ENCODE measurements around the gene ZNF281. TPM values are rescaled to one million over a fixed set of nuclear protein-coding genes. Genes with fewer than 3 reads are reported as not detected.

The ZNF281 gene
- total RNA-seq, 1 experiment from 2014 or later: 47.7 TPM

DNA sequence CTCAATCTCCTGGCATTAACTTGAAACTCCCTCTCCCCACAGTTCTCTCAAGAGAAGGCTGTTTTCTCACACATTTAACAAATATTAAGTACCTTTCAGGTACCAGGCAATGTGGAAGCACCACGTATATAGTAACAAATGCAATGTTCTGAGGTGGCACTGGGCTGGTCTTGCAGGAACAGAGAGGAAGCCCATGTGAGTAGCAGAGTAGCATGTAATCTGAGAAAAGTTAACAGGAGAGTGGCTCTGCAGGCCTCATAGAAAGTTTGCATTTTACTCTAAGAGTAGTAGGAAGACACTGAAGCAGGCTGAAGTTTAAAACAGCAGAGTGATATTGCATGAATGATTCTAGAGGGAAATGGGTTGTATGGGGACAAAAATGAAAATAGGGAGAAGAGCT lies 21.0 kb downstream of the ZNF281 start (continued):
- TF ChIP-seq HMGXB4 (CRISPR knock-in tag; IDR thresholded peaks at IDR 0.05) (no peak), CREM (CRISPR knock-in tag; IDR thresholded peaks at IDR 0.05) (no peak), ZNF671 (CRISPR knock-in tag; IDR thresholded peaks at IDR 0.05) (no peak)
- TF ChIP-seq, protein P1, sequence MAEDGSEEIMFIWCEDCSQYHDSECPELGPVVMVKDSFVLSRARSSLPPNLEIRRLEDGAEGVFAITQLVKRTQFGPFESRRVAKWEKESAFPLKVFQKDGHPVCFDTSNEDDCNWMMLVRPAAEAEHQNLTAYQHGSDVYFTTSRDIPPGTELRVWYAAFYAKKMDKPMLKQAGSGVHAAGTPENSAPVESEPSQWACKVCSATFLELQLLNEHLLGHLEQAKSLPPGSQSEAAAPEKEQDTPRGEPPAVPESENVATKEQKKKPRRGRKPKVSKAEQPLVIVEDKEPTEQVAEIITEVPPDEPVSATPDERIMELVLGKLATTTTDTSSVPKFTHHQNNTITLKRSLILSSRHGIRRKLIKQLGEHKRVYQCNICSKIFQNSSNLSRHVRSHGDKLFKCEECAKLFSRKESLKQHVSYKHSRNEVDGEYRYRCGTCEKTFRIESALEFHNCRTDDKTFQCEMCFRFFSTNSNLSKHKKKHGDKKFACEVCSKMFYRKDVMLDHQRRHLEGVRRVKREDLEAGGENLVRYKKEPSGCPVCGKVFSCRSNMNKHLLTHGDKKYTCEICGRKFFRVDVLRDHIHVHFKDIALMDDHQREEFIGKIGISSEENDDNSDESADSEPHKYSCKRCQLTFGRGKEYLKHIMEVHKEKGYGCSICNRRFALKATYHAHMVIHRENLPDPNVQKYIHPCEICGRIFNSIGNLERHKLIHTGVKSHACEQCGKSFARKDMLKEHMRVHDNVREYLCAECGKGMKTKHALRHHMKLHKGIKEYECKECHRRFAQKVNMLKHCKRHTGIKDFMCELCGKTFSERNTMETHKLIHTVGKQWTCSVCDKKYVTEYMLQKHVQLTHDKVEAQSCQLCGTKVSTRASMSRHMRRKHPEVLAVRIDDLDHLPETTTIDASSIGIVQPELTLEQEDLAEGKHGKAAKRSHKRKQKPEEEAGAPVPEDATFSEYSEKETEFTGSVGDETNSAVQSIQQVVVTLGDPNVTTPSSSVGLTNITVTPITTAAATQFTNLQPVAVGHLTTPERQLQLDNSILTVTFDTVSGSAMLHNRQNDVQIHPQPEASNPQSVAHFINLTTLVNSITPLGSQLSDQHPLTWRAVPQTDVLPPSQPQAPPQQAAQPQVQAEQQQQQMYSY (CRISPR knock-in tag; IDR thresholded peaks at IDR 0.05): no peak

DNA sequence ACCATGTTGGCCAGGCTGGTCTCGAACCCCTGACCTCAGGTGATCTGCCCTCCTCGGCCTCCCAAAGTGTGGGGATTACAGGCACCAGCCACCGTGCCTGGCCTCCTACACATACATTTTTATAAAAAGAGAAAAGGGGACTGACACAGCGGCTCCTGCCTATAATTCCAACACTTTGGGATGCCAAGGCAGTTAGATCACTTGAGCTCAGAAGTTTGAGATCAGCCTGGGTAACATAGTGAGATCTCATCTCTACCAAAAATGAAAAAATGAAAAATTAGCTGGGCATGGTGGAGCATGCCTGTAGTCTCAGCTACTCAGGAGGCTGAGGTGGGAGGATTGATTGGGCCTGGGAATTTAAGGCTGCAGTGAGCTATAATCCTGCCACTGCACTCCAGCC lies 23.4 kb downstream of the ZNF281 start:
- H3K27me3 Mint-ChIP-seq (ENCODE audit: low read depth): no peaks in the 10 kb centered on the region
- H3K9me3 Mint-ChIP-seq: no peaks in the 10 kb centered on the region
- H3K36me3 Mint-ChIP-seq: no peaks in the 10 kb centered on the region; the same call in 1 of the 2 replicates
- ATAC-seq (no peak), DNase-seq (ENCODE audit: low spot score) (no peak)
- H3K27ac Mint-ChIP-seq: no peak overlapping the region
- H3K4me3 Mint-ChIP-seq: no peak overlapping the region
- POLR2A ChIA-PET: interaction anchor here (0.7 kb wide), 2 partner anchors 21 to 288 kb away, joined by 4 to 11 read pairs; no protein-coding TSS in a partner anchor
- CTCF ChIA-PET: interaction anchor here (0.6 kb wide), 2 partner anchors 14 to 145 kb away, joined by 5 read pairs; no protein-coding TSS in a partner anchor
- peaks cover 12% of the 10 kb centered on the region; the same call in 1 of the 2 replicates for H3K4me1 Mint-ChIP-seq
- TF ChIP-seq SP1 (CRISPR knock-in tag; conservative IDR thresholded peaks at IDR 0.05): no peak
- TF ChIP-seq GTF2I (CRISPR knock-in tag; conservative IDR thresholded peaks at IDR 0.05): no peak
- no peak for TF ChIP-seq CREM (CRISPR knock-in tag; IDR thresholded peaks at IDR 0.05)
- no peak for TF ChIP-seq NFYB (CRISPR knock-in tag; conservative IDR thresholded peaks at IDR 0.05; ENCODE audit: low read depth)
- TF ChIP-seq, protein P1 (CRISPR knock-in tag; IDR thresholded peaks at IDR 0.05): no peak
- TF ChIP-seq, protein P2, sequence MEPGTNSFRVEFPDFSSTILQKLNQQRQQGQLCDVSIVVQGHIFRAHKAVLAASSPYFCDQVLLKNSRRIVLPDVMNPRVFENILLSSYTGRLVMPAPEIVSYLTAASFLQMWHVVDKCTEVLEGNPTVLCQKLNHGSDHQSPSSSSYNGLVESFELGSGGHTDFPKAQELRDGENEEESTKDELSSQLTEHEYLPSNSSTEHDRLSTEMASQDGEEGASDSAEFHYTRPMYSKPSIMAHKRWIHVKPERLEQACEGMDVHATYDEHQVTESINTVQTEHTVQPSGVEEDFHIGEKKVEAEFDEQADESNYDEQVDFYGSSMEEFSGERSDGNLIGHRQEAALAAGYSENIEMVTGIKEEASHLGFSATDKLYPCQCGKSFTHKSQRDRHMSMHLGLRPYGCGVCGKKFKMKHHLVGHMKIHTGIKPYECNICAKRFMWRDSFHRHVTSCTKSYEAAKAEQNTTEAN (CRISPR knock-in tag; IDR thresholded peaks at IDR 0.05): no peak
- TF ChIP-seq, protein P3, sequence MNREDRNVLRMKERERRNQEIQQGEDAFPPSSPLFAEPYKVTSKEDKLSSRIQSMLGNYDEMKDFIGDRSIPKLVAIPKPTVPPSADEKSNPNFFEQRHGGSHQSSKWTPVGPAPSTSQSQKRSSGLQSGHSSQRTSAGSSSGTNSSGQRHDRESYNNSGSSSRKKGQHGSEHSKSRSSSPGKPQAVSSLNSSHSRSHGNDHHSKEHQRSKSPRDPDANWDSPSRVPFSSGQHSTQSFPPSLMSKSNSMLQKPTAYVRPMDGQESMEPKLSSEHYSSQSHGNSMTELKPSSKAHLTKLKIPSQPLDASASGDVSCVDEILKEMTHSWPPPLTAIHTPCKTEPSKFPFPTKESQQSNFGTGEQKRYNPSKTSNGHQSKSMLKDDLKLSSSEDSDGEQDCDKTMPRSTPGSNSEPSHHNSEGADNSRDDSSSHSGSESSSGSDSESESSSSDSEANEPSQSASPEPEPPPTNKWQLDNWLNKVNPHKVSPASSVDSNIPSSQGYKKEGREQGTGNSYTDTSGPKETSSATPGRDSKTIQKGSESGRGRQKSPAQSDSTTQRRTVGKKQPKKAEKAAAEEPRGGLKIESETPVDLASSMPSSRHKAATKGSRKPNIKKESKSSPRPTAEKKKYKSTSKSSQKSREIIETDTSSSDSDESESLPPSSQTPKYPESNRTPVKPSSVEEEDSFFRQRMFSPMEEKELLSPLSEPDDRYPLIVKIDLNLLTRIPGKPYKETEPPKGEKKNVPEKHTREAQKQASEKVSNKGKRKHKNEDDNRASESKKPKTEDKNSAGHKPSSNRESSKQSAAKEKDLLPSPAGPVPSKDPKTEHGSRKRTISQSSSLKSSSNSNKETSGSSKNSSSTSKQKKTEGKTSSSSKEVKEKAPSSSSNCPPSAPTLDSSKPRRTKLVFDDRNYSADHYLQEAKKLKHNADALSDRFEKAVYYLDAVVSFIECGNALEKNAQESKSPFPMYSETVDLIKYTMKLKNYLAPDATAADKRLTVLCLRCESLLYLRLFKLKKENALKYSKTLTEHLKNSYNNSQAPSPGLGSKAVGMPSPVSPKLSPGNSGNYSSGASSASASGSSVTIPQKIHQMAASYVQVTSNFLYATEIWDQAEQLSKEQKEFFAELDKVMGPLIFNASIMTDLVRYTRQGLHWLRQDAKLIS (CRISPR knock-in tag; IDR thresholded peaks at IDR 0.05; ENCODE audit: borderline replicate concordance): no peak
- no peak for TF ChIP-seq FOXP4 (CRISPR knock-in tag; IDR thresholded peaks at IDR 0.05)
- no peak for TF ChIP-seq HMGA2 (CRISPR knock-in tag; IDR thresholded peaks at IDR 0.05)
- no peak for TF ChIP-seq ETV6 (CRISPR knock-in tag; IDR thresholded peaks at IDR 0.05)
- TF ChIP-seq CBFB (CRISPR knock-in tag; IDR thresholded peaks at IDR 0.05; ENCODE audit: low read depth): no peak
- no peak for TF ChIP-seq FOXJ3 (CRISPR knock-in tag; IDR thresholded peaks at IDR 0.05; ENCODE audit: borderline replicate concordance)
- TF ChIP-seq, protein P4, sequence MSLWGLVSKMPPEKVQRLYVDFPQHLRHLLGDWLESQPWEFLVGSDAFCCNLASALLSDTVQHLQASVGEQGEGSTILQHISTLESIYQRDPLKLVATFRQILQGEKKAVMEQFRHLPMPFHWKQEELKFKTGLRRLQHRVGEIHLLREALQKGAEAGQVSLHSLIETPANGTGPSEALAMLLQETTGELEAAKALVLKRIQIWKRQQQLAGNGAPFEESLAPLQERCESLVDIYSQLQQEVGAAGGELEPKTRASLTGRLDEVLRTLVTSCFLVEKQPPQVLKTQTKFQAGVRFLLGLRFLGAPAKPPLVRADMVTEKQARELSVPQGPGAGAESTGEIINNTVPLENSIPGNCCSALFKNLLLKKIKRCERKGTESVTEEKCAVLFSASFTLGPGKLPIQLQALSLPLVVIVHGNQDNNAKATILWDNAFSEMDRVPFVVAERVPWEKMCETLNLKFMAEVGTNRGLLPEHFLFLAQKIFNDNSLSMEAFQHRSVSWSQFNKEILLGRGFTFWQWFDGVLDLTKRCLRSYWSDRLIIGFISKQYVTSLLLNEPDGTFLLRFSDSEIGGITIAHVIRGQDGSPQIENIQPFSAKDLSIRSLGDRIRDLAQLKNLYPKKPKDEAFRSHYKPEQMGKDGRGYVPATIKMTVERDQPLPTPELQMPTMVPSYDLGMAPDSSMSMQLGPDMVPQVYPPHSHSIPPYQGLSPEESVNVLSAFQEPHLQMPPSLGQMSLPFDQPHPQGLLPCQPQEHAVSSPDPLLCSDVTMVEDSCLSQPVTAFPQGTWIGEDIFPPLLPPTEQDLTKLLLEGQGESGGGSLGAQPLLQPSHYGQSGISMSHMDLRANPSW (CRISPR knock-in tag; conservative IDR thresholded peaks at IDR 0.05; ENCODE audit: low read depth): no peak
- TF ChIP-seq ZNF121 (CRISPR knock-in tag; IDR thresholded peaks at IDR 0.05): no peak
